GM19099 (cell line): ENCODE data around the gene NR5A1.

Experiments used
- POLR2A ChIP-seq: IDR thresholded peaks from 3 replicates; pipeline ENCODE4 v1.6.1; 2011; ENCODE audit warnings: low read depth; ENCODE audit not compliant: insufficient read length; ENCODE audit errors: extremely low read depth

Gene NR5A1

GRCh38 chr9:124505006-124505900, 1.9 kb downstream of the NR5A1 start:
- TF ChIP-seq POLR2A = no peak

DNA sequence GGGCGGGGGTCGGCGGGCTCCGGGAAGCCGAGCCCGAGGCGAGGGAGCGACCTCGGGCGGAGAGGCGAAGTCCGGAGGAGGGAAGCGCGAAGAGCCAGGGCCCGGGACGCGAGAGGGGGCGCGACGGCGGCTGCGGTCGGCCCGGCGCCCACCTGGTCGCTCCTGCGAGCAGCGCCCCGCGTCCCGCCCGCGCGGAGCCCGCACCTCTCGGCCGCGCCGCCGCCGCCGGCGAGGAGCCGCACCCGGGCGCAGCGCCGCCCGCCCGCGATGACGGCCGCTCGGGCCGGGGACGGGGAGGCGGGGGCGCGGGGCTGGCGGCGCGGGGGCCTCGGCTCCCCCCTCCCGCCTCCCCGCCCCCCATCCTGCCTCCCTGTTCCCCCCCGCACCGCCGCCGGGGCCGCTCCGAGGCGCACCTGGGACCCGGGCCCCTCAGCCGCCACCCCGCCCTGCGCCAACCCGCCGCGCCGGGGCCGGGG, 2.6 kb downstream of the NR5A1 start:
- no peak for TF ChIP-seq POLR2A

DNA sequence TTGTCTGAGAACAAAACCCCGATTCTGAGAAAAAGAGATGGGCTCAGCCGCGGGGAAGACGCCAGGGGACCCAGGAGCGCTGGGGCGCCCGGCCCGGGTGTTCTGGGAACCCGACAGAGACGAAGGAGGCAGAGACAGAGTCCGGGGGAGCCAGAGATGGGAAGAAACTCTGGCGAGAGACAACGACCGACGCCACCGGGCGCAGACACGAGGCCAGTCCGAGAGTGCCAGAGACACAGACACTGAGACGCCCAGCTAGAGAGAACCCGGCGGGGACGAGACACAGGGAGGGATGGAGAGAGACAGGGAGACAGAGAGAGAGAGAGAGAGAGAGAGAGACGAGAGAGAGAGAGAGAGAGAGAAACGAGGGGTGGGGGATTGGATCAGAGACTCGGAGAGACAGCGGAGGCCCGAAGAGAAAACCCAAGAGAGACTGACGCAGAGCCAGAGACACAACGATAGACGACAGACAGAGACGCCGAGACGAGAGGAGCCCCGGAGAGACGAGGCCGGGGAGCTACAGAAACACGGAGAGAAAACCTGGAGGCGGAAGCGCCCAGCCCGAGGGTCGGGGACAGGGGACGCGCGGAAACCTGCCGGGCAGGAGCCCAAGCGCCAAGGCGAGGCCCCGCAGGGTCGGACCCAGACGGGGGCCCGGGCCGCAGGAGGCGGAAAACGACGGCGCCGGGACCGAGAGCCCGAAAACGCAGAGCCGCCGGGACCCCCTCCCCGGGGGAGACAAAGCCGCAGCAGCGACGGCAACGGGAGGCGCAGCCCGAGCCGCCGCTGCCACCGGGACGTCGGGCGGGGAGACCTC, 3.3 kb downstream of the NR5A1 start:
- TF ChIP-seq POLR2A = no peak

- no peak for TF ChIP-seq POLR2A
These were observed 4.2 kb downstream of the NR5A1 start for GRCh38 chr9:124502711-124503702.

- TF ChIP-seq POLR2A = no peak
These were observed 5.4 kb downstream of the NR5A1 start for GRCh38 chr9:124501771-124502320.

DNA sequence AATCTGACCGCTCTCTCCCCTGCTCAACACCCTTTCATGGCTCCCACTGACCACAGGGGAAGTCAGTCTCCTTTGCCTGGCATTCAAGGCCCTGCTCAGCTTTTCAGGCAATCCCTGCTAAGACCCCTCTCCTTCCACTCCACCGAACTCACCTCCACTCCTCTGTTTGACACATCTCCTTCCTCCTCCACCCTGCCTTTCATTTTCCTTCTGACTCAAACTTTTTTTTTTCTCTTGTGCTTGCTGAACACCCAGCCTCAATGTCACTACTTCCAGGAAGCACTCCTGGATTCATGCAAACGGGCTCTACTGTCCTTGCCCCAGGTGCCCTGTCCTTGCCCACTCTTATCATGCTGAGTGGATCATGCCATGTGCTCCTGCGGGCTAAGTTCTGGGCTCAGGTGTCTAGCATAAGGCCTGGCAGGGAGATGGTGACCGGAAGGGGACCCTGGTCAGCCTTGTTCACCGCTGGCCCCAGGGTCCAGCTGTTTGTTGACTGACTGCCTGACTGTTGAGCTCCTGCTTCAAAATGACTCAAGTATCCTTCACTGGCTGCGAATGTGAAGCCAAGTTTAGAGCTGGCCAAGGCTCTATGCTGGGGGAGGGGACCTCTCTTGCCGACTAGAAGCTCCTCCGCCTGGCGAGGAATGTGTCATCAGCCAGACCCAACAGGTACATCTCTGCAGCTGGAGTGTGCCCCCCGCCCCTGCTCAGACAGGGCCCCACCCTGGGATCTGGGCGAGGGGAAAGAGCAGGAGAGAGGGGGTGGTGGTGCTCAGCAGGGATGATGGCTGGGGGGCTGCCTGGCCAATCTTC, 6.2 kb downstream of the NR5A1 start:
- no peak for TF ChIP-seq POLR2A

- no peak for TF ChIP-seq POLR2A
These were observed 7.0 kb downstream of the NR5A1 start for GRCh38 chr9:124500028-124500795.

DNA sequence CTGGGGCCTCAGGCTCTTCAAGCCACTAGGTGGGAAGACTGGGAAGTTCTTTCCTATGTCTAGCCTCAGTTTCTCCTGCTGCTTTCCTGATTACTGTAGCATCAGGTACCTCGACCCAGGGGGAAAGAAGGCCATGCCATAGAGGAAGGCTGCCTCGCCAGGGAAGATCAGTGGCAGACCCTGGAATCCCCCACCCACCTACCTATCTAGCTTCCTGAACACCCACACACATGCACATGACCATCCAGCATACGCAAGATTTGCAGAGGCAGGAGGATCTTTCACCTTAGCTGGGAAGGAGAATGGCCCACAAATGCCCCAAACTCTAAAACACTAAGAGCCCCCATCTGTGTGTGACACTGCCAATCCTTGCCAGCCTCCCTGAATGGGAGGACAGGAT, 8.0 kb downstream of the NR5A1 start:
- TF ChIP-seq POLR2A = no peak

DNA sequence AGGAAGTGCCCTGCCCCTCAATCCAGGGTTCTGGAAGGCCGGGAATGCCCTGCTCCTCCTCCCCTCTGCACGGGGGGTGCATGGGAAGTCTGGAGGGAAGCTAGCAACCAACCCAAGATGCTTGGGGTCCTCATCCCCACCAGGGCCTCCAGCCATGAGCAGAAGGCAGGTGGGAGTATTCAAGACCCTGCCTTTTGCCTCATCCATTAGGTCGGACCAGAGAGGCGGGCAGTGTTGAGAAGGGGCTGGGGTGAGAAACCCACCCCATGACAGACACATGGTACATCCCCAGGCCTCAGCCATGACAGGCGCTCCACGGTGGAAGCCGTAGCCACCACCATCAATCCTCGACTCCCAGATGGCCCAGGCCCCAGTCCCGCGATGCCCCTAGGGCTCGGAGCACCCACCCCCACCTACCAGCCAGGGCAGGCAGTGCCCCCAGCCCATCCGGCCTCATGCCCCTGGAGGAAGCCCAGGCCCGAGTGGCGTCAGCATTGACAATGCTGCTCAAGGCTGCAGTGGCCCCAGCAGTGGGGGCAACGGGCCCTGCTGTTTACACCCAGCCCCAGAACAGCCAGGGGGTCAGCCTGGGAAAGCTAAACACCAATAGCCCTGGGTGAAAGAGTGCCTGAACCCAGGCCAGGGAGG, 8.6 kb downstream of the NR5A1 start:
- no peak for TF ChIP-seq POLR2A

- no peak for TF ChIP-seq POLR2A
These were observed 9.2 kb downstream of the NR5A1 start for GRCh38 chr9:124498040-124498439.

DNA sequence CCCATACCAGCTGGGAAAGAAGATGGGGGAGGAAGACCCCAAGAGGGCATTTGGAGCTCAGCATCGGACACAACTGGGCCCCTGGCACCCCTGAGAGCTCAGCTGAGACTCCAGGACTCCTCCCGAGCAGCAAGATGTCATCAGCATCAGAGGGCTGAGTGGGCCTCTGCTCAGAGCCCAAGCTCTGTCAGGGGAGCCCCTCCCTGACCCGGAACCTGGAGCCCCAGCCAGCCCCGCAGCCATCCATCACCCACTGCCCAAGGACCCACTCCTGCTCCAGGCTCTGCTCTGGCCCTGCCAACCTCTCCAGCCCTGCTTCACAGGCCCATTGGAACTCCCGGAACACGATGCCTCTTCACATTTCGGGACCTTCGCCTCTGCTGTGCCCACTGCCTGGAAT, 9.8 kb downstream of the NR5A1 start:
- no peak for TF ChIP-seq POLR2A

DNA sequence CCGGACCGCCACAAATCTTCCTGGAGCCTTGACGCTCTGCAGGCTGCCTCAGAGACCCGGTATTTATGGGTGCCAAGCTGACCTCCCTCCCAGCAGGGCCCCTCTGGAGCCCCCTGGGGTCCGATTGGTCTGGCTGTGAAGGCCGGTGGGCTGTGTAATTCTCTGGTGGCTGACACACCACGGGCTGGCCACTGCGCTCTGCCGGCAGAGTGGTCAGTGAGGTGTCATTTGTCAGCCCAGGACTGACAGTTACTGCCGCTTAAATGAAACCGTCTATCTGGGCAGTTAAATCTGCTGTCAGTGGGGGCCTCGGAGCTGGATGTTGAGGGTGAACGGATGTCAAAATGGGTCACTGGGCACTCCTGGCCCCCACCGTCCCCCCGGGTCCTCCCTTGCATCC, 10.7 kb downstream of the NR5A1 start:
- TF ChIP-seq POLR2A = no peak

- TF ChIP-seq POLR2A = no peak
These were observed 11.1 kb downstream of the NR5A1 start for GRCh38 chr9:124496075-124496449.
